Stimulated activated CD8-positive, alpha-beta memory T cell treated with anti-CD3 and anti-CD28 coated beads, Interleukin-4, amount 100 ng/mL, for 4 hours (primary cell): ENCODE data around the gene RPGR.

Experiments
- DNase-seq, 2 donors: peaks; one replicate each; pipeline ENCODE4 v3.0.0-alpha.2; 2020; ENCODE audit warnings: low read depth in 2 of 2, low spot score in 1 of 2

The RPGR gene

DNA sequence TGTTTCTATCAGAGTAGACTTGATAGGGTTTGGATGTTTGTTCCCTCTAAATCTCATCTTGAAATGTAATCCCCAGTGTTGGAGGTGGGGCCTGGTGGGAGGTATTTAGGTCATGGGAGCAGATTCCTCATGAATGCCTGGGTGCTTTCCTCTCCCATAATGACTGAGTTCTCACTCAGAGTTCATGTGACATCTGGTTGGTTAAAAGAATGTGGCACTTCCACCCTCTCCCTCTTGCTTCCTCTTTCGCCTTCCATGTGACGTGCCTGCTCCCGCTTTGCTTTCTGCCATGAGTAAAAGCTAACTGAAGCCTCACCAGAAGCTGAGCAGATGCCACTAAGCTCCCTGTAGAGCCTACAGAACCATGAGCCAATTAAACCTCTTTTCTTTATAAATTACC lies 59.3 kb downstream of the RPGR start:
- no peak for DNase-seq

DNA sequence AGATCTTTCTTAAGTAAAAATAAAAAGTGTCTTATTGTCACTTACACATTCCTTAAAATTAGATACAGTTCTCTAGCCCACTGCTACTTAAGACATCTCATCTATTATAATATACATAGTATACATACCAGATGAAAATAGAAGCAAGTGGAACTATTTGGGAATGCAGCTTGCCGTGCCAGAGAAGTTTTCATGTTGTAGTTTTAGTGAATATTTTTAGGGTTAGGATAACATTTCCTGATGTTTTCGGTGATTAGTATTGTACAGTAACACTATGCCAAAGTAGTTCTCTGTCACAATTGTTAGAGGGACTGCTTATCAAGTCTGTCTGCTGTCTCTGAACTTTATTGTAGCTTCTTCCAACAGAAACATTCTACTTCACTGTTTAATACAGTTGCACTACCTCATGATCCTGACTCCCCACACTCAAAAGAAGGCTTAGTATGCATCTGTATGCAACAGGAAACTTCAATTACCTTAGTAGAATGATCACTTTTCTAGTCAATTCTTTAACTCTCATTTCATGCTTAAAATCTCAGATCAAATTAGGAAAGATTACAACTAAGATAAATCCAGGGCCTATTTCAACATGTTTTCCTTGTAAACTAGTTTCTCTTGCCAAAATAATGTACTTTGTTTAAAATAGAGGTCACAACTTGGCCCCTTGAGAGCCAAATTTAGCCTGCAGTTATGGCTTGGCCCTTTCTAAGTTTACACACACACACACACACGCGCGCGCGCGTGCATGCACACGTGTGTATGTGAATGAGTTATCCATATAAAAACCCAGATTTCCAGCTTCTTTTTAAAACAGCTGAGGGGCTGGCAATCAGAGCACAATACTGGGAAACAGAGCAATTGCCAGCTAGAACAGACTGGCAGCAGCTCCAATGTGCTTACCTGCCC lies 64.3 kb downstream of the RPGR start:
- DNase-seq = no peak

DNA sequence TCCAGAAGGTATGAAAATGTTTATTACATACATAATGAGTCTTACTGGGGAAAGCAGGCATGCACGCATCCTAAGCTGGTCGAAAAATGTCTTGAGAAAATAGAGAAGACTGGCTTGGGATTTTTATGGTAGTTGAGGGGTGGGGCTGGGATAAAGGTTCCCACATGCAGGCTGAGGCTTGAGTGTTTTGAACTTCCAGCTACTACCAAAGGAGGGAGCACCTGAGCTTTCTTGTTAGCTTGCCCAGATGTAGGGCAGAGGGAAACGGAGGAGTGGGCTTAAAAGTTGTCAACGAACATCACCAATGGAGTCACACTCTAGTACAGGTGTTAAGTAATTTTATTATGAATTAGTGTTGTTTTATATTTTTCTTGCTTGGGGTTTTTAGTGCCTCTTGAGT lies 67.1 kb downstream of the RPGR start:
- DNase-seq = no peak

DNA sequence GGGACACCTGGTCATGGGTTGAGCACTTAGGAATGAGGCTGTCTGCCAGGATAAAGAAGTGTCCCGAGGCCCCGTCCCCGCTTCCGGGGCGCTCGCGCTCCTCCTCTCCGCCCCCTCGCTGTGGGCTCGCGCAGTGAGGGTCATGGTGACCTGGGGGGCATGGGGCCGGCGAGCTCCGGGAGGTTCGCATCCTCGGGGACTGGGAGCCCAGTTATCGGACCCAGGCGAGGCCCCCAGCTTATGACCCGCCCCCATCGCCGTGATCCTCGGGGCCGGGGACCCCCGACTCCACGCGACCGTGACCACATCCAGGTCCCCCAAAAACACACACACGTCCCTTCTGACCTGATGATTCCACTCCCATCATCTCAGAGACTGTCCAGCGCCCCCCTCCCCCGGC lies 71.3 kb downstream of the RPGR start:
- DNase-seq = no peak

DNA sequence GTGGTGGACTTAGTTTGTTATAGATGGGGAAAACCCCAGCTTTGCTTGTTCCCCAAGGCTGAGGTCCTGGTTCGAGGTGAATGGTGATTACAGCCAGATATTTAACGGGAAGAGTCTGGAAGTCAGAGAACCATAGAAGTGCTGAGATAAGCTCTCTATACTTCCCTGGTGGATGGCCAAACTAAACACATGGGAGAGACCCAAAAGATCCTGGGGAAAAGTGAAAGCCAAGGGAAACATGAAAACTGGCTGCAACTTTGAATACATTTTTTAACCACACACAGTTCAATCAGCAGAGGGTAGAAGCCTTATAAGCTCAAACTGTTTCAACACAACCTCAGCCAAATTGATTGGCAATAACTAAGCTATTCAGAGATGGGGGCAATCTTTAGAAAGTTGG lies 77.3 kb downstream of the RPGR start:
- no peak for DNase-seq

DNA sequence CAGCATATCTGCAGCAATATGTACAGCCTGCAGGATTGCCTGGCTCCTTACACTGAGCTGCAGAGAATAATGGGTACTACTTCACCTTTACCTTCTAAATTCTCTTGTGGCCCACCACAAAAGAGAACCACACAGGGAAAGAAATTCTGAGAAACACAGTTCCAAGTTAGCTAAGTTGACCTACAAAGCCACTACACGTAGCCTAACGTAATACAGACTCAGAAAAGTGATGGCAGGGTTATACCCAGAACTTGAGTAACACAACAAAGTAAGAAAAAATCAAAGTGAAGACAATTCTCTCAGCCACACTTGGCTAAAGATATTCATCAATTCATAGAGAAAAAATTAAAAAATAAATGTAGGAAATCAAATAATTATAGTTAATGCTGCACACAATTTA lies 80.3 kb downstream of the RPGR start:
- DNase-seq = no peak

DNA sequence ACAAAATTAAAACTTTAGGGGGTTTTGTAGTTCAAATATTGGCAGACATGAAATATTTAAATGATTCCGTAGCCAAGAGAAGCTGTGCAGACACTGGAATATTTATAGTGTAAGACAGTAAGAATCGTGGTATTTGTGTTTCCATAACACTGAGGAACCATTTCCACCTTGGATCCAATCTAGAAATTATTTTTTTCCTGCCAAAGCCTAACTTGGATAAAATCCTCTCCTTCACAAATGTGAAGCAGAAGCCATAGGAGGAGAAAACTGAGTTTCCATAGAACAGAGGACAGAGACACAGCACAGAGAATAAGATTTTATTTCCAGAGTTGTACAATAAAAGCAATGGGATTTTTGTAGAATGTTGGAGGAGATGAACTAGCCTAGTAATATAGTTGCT lies 86.8 kb downstream of the RPGR start:
- no peak for DNase-seq

DNA sequence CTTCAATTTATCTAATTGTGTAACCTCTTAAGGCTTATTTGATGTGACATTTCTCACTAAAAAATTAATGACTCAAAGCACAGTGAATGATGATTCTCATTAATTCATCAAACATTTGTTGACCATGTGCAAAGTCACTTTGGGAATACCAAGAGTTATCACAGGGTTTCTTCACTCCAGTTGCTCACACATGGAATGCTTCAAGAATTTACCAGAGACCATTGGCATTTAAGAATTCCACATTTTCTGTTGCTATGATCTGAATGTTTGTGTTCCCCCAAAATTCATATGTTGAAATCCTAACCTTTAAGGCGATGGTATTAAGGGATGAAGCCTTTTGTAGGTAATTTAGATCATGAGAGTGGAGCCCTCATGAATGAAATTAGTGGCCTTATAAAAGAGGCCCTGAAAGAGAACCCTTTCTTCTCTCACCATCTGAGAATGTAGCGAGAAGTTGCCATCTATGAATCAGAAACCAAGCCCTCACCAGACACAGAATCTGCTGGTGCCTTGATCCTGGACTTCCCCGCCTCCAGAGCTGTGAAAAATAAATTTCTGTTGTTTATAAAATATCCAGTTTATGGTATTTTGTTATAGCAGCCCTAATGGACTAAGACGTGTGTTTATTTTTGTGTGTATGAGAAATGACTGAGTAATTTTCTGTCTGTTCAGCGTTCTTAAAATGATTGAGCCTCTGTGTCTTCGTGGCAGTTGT lies 90.3 kb downstream of the RPGR start:
- DNase-seq = no peak

DNA sequence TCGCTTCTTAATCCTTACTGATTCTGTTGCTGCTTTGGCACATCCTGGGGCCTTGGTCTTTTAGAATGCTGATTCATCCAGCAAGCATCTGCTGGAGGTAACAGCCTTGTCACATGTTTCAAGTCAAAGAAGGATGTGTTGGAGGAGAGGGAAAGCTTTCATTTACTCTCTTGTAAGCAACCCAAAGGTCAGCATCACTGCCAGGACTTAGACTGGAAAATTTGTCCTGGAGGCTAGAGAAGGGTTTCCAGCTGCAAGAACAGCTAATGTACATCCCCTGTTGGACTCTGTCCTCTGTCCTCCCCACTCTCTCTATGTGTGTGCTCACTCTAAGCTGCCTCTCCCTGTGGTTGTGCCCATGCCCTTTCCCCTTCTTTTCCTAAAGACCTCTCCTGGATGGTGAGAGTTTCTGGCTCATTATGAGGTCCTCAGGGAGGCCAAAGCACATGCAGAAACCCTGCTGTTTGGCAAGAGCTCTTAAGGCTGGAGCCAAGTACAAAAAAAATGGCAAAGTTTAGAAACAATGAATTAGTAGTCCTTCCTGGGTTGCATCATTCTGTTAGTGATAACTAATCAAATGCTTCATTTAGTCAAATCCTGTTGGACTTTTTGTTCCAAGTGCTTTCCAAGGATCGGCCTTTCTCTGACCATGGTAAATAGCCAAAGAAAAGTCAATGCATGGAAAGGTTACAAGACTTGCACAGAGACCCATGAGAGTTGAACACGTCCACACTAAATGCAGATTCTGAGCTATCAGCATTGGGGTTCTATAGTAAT lies 93.2 kb downstream of the RPGR start:
- no peak for DNase-seq

DNA sequence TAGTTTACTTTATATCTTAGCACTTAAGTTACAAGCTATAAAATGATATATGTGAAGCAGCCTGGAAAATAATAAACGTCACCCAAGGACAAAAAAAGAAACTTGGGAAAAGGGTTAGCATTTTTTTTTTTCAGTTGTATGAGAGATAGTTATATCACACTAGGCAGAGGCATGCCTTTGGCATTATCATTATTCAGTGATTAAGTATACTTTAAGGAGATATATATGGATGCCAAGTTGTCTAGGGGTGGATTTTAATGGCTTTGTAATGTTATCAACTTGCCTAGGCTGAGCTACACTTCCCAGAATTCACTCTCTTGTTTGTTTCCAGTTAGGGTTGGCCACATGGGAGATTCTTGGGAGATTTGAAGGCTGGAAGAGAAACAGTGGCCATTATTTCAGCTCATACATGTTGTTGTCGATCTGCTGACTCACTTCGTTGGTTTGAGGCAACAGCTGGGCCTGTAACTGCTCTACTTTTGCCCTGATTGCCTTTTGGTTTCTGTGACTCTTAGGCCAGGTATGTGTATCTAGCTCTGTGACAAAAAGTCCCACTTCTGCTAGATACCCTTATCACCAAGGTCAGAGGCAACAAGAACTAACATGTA lies 95.1 kb downstream of the RPGR start:
- DNase-seq = no peak

DNA sequence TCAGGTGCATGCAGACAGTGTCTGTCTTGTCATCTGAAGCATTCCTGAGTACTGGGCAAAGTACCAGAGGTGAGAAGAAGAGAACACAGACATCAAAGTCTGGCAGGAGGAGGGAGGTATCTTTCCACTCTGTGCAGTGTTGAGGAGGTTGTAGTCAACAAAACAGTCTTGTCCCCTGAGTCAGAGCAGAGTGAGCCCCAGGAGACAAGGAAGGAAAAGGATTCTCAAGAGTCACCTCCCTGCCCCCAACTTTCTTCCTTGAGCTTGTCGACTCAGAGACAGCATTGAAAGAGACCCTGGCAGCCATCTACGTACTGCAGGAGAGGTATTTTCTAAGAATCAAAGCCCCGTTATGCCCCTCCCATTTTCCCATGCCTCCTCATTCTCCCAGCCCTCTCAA lies 102.2 kb downstream of the RPGR start:
- no peak for DNase-seq

DNA sequence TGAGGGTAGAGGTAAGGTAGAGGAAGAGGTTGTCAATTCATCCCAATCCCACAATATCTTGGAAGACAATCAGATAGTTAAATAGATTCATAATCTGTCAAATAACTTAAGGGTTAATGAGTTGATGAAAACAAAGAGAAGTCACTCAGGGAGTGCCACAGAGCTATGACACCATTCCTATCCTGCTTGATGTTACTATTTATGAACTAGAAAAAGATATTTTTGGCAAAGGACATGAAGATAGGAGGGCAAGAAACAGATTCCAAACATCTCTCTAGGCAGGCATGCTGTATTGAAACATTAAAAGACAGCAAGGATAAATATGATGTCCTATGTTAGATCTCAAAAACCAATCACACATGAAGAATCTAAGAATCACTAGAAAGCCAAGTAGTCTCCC lies 103.1 kb downstream of the RPGR start:
- DNase-seq = no peak

DNA sequence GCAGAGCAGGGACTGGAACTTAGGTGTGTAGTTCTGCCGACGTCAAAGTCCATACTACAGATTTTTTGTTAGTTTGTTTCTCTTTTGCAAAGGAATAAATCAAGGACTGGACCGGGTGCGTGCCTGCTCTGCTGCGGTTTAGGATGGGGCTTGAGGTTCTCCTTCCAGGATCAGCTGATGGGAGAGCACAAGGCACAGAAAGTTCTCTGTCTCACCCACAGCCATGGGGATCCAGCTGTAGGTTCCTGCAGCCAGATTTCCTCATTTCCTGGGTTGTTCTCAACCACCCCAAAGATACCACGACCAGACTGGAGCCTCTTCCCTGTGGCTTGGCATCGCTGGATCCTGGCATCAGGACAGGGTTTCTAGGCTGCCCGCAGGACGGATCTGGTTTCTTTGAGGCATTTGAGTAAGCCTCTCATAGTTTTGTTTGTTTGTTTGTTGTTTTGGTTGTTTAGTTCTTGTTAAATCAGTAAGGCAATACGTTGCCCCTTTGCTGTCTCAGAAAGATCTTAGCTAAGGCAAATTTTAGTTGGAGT lies 105.8 kb downstream of the RPGR start:
- DNase-seq = no peak

DNA sequence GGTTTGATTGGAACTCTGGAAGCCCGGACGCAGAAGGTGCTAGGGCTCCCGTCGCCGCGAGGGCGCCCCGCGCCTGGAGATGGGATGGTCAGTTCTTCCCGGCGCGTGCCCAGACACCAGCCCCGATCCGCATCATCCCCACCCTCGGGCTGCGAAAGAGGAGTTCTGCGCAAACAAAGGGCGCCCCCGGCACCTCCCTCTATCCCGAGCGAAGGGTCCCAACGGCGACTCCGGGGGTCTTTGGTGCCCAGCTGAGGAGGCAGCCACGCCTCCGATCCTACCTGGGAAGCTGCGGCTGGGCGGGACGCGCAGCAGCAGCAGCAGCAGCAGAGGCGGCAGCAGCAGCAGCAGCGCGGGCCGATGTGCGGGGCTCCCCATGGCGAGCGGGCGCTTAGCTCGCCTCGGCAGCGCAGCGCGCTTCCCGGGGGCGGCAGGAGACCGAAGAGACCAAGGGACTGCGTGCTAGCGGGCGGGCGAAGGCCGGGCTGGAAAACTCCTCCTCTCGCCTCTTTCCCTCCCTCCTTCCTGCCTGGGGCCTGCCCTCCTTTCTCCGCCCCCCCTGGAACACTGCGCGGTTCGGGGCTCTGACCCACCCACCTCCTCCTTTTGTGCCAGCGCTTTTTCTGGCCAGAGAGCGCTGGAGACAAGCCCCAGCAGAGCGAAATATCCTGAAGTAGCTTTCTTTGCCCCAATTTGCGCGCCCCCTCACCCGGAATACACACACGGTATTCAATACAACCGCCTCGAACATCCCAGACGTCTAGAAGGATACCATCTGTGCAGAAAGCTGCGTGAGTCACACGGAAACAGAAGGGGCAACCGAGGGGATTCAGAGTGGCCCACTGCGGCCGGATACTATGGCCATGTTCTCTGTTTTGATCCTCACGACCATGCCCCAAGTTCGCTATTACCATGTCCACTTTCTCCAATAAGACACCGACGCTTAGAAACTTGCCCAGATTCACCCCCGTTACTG lies 106.6 kb downstream of the RPGR start, which contains the start of gene SRPX:
TSS of gene SRPX (minus strand) at position 457 of the 976 bp plus-strand sequence. CDS start at position 378, 79 bp downstream.
- no peak for DNase-seq

DNA sequence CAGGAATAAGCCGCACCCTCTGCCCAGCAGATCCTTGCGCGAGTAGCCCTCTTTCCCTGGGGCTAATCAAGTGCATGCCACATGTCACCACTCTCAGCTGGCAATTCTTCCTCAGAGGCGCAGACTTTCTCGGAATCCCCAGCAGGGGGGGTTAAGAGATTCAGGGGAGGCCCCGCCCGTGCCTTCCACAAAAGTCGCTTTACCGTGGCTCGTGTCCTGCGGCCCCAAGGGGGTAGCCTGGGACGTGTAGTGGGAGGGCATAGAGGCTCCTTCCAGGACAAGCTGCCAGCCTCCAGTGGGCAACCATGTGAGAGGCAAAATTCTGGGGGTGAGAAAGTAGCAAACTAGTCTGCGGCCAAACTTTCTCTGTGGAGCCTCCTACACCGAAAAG lies 107.3 kb downstream of the RPGR start:
- DNase-seq = no peak
